Measurements from ENCODE around the gene FKBP3.

The FKBP3 gene

GRCh38 chr14:45134051-45134958 is at the start of gene FKBP3:
TSS of gene FKBP3 (minus strand) at chr14:45134481. CDS start at chr14:45134456, 25 bp downstream.
- Histone ChIP-seq H2AFZ (ENCODE audit: low read depth, low read length) (peak within 1 kb of the TSS; percentile 96), H3K4me3 (ENCODE audit: low read length) (peak within 1 kb of the TSS; percentile 91), H4K20me1 (ENCODE audit: insufficient read depth, low read length) (no peaks in the 10 kb centered on the region; the same call in 1 of the 2 replicates), H3K27me3 (ENCODE audit: low read depth, low read length) (no peaks in the 10 kb centered on the region), H3K9me3 (ENCODE audit: insufficient read depth, low read length) (no peaks in the 10 kb centered on the region), H3K4me1 (ENCODE audit: low read length) (peaks cover 21% of the 10 kb centered on the region), H3K36me3 (replicated peaks; ENCODE audit: low read depth, low read length) (peaks cover 4% of the 10 kb centered on the region), H3K79me2 (ENCODE audit: low read length) (peaks cover 75% of the 10 kb centered on the region), H3K9ac (ENCODE audit: low read length) (peak within 1 kb of the TSS; percentile 94), H3K27ac (ENCODE audit: low read length) (peak within 1 kb of the TSS; percentile 90), H3K4me2 (ENCODE audit: low read length) (peak within 1 kb of the TSS; percentile 90)
- TF ChIP-seq CTCF (IDR thresholded peaks at IDR 0.05; ENCODE audit: low read depth, low read length) (peak; percentile 48), EZH2phosphoT487 (IDR thresholded peaks at IDR 0.05; ENCODE audit: low read depth) (no peak)

GRCh38 chr14:45181806-45182205 is 47.5 kb upstream of the FKBP3 start:
- Histone ChIP-seq H3K27ac (ENCODE audit: low read length) (no peak overlapping the region), H3K79me2 (ENCODE audit: low read length) (no peaks in the 10 kb centered on the region), H3K9ac (ENCODE audit: low read length) (no peak overlapping the region), H3K4me1 (ENCODE audit: low read length) (peaks cover 15% of the 10 kb centered on the region), H3K9me3 (ENCODE audit: insufficient read depth, low read length) (no peaks in the 10 kb centered on the region), H3K36me3 (replicated peaks; ENCODE audit: low read depth, low read length) (peaks cover 3% of the 10 kb centered on the region), H2AFZ (ENCODE audit: low read depth, low read length) (no peak overlapping the region), H3K27me3 (ENCODE audit: low read depth, low read length) (no peaks in the 10 kb centered on the region), H4K20me1 (ENCODE audit: insufficient read depth, low read length) (no peaks in the 10 kb centered on the region), H3K4me3 (ENCODE audit: low read length) (no peak overlapping the region), H3K4me2 (ENCODE audit: low read length) (no peak overlapping the region)
- no peak for TF ChIP-seq EZH2phosphoT487 (IDR thresholded peaks at IDR 0.05; ENCODE audit: low read depth)
- no peak for TF ChIP-seq CTCF (IDR thresholded peaks at IDR 0.05; ENCODE audit: low read depth, low read length)

- TF ChIP-seq CTCF (IDR thresholded peaks at IDR 0.05; ENCODE audit: low read depth, low read length) = no peak
- TF ChIP-seq EZH2phosphoT487 (IDR thresholded peaks at IDR 0.05; ENCODE audit: low read depth) = no peak
- H3K4me2 ChIP-seq (ENCODE audit: low read length) = no peak overlapping the region
- no peak overlapping the region for H2AFZ ChIP-seq (ENCODE audit: low read depth, low read length)
- H3K4me1 ChIP-seq (ENCODE audit: low read length) = peaks cover 15% of the 10 kb centered on the region
- H3K36me3 ChIP-seq (replicated peaks; ENCODE audit: low read depth, low read length) = no peaks in the 10 kb centered on the region
- no peaks in the 10 kb centered on the region for H3K27me3 ChIP-seq (ENCODE audit: low read depth, low read length)
- no peak overlapping the region for H3K9ac ChIP-seq (ENCODE audit: low read length)
- H3K4me3 ChIP-seq (ENCODE audit: low read length) = no peak overlapping the region
- no peaks in the 10 kb centered on the region for H4K20me1 ChIP-seq (ENCODE audit: insufficient read depth, low read length)
- no peaks in the 10 kb centered on the region for H3K9me3 ChIP-seq (ENCODE audit: insufficient read depth, low read length)
- no peaks in the 10 kb centered on the region for H3K79me2 ChIP-seq (ENCODE audit: low read length)
- H3K27ac ChIP-seq (ENCODE audit: low read length) = no peak overlapping the region
Measured at GRCh38 chr14:45181329-45181728, 47.0 kb upstream of the FKBP3 start.

DNA sequence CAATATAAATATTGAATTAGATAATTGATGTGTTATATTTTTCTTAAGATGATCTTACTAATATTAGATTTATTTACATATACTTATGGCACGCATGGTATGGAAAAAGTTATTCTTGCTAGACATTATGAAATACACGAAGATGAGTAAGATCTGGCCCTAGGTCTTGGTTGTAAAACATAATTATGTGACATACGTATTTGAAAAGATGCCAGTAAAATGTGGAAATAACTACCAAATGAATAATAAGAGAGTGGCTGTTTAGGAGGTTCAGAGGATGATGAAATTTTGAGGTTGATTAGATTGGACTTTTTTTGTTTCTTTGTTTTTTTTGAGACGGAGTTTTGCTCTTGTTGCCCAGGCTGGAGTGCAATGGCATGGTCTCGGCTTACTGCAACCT is 42.8 kb upstream of the FKBP3 start:
- H3K36me3 ChIP-seq (replicated peaks; ENCODE audit: low read depth, low read length) = no peaks in the 10 kb centered on the region
- H2AFZ ChIP-seq (ENCODE audit: low read depth, low read length) = no peak overlapping the region
- H3K9me3 ChIP-seq (ENCODE audit: insufficient read depth, low read length) = no peaks in the 10 kb centered on the region
- H3K9ac ChIP-seq (ENCODE audit: low read length) = no peak overlapping the region
- H3K27me3 ChIP-seq (ENCODE audit: low read depth, low read length) = no peaks in the 10 kb centered on the region
- no peaks in the 10 kb centered on the region for H4K20me1 ChIP-seq (ENCODE audit: insufficient read depth, low read length)
- H3K4me2 ChIP-seq (ENCODE audit: low read length) = no peak overlapping the region
- H3K4me1 ChIP-seq (ENCODE audit: low read length) = no peaks in the 10 kb centered on the region
- no peaks in the 10 kb centered on the region for H3K79me2 ChIP-seq (ENCODE audit: low read length)
- H3K4me3 ChIP-seq (ENCODE audit: low read length) = no peak overlapping the region
- H3K27ac ChIP-seq (ENCODE audit: low read length) = no peak overlapping the region
- no peak for TF ChIP-seq CTCF (IDR thresholded peaks at IDR 0.05; ENCODE audit: low read depth, low read length)
- no peak for TF ChIP-seq EZH2phosphoT487 (IDR thresholded peaks at IDR 0.05; ENCODE audit: low read depth)

Data from OCI-LY3 (cell line).